EH (cell line): ENCODE results near the gene NBEAL2.
"Not testable (repeated sequence)": the region's sequence is repeated elsewhere in the genome, so short reads cannot be mapped to it uniquely, and the experiment has no call there.

Experiments
- DNase-seq: peaks from one replicate; pipeline ENCODE4 v3.0.0-alpha.2; 2015; ENCODE audit warnings: low read depth

The NBEAL2 gene

GRCh38 chr3:47012342-47013230 is 33.1 kb downstream of the NBEAL2 start:
- no peak for DNase-seq

GRCh38 chr3:47013231-47013630 is 33.8 kb downstream of the NBEAL2 start:
- no peak for DNase-seq

- DNase-seq = no peak
These were observed 34.6 kb downstream of the NBEAL2 start for GRCh38 chr3:47014036-47014435.

GRCh38 chr3:47015151-47015550 is 35.7 kb downstream of the NBEAL2 start:
- no peak for DNase-seq

- DNase-seq = no peak
These were observed 36.8 kb downstream of the NBEAL2 start for GRCh38 chr3:47016086-47016933.

- peak; percentile 90 for DNase-seq
These were observed 37.5 kb downstream of the NBEAL2 start for GRCh38 chr3:47016934-47017435.

- DNase-seq = peak; percentile 74
These were observed 38.2 kb downstream of the NBEAL2 start for GRCh38 chr3:47017504-47018268.

GRCh38 chr3:47018269-47018611 is 38.8 kb downstream of the NBEAL2 start:
- no peak for DNase-seq

- peak; percentile 13 for DNase-seq
These were observed 39.7 kb downstream of the NBEAL2 start for GRCh38 chr3:47019201-47019600.

- no peak for DNase-seq
These were observed 40.8 kb downstream of the NBEAL2 start for GRCh38 chr3:47020311-47020710.

GRCh38 chr3:47022641-47023071 is 43.2 kb downstream of the NBEAL2 start:
- peak; percentile 29 for DNase-seq

GRCh38 chr3:47024932-47025331 is 45.5 kb downstream of the NBEAL2 start:
- DNase-seq = peak; percentile 48

GRCh38 chr3:47026432-47026831 is 47.0 kb downstream of the NBEAL2 start:
- DNase-seq = not testable (repeated sequence)

GRCh38 chr3:47028146-47028545 is 48.7 kb downstream of the NBEAL2 start:
- DNase-seq = no peak

- DNase-seq = no peak
These were observed 49.2 kb downstream of the NBEAL2 start for GRCh38 chr3:47028667-47029066.

GRCh38 chr3:47031041-47031440 is 51.6 kb downstream of the NBEAL2 start:
- not testable (repeated sequence) for DNase-seq

- no peak for DNase-seq
These were observed 55.5 kb downstream of the NBEAL2 start for GRCh38 chr3:47034868-47035489.

- peak; percentile 25 for DNase-seq
These were observed 56.2 kb downstream of the NBEAL2 start for GRCh38 chr3:47035645-47036044.

- no peak for DNase-seq
These were observed 56.7 kb downstream of the NBEAL2 start for GRCh38 chr3:47036145-47036544.

GRCh38 chr3:47037302-47037701 is 57.8 kb downstream of the NBEAL2 start:
- DNase-seq = not testable (repeated sequence)

GRCh38 chr3:47041114-47041513 is 61.6 kb downstream of the NBEAL2 start:
- no peak for DNase-seq
